Gastroesophageal sphincter (tissue), 3 donors: ENCODE results near the gene ZBED5.

ENCODE experiments used
- CTCF ChIP-seq, 4 experiments: fragments of 200-600 bp in 2 of 4; fragments of 450-650 bp in 2 of 4; sonication (generic) in 1 of 4; IDR thresholded peaks; one replicate each; pipeline ENCODE4 v1.5.1; 2017 to 2019; ENCODE audit warnings: antibody characterized with exemption in 4 of 4, mild to moderate bottlenecking in 2 of 4, moderate library complexity in 2 of 4
- POLR2AphosphoS5 ChIP-seq: sonication (generic); formaldehyde crosslinking; IDR thresholded peaks from one replicate; pipeline ENCODE4 v1.6.1; 2017; ENCODE audit warnings: antibody characterized with exemption

- no peak for TF ChIP-seq CTCF (IDR thresholded peaks at IDR 0.05)
- no peak for TF ChIP-seq POLR2AphosphoS5
These were observed 43.9 kb downstream of the ZBED5 start for GRCh38 chr11:10813945-10814344.
